Measurements from ENCODE around the gene ABLIM3.
"Not testable (repeated sequence)": the region's sequence is repeated elsewhere in the genome, so short reads cannot be mapped to it uniquely, and the experiment has no call there.

Gene ABLIM3

DNA sequence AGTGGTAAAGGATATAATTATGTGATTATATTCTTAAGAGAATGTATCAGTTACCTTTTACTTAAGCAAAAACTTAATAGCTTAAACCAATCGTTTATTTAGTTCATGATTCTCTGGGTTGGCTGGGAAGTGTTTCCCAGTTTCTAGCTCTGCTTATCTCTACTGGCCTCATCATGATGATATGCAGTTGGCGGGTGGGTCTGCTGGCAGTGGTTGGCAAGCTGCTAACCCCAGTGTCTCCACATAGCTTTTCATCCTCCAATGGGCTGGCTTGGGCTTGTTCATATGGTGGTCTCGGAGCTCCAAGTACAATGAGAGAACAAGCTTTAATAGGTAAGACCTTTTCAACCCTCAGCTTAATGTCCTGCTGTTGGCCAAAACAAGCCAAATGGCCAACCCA lies 43.8 kb downstream of the ABLIM3 start:
- DNase-seq (ENCODE audit: low read depth in 2 of 3, low spot score in 2 of 3), result no peak

DNA sequence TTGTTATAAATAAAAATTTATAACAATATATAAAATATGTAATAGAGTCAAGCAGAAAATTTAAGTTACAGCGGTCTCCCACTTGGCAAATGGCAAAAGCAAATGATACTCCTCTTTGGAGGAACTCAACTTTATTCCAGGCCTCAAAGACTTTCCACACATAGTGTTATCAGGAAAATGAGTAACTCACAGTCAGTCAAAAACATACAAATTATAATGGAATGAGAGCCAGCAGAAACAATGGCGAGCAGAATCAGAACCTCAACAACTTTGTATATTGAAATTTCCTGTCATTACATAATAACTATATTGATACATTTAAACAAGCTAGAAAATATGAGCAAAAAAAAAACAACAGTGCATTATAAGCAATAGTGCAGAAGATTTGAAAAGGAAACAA lies 45.2 kb downstream of the ABLIM3 start:
- no peak for DNase-seq (ENCODE audit: low read depth in 2 of 3, low spot score in 2 of 3)

GRCh38 chr5:149187617-149188016 lies 46.3 kb downstream of the ABLIM3 start:
- DNase-seq (ENCODE audit: low read depth in 2 of 3, low spot score in 2 of 3), result not testable (repeated sequence)

DNA sequence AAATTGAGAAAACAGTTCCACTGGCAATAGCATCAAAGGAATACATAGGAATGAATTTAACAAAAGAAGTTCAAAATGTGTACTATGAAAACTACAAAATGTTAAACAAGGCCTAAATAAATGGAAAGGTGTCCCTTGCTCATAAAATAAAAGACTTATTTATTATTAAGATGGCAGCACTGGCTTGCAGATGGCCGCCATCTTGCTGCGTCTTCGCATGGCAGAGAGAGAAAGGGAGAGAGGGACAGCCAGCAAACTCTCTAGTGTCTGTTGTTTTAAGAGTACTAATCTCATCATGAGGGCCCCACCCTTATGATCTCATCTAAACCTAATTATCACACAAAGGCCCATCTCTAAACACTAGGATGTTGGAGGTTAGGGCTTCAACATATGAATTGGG lies 47.1 kb downstream of the ABLIM3 start:
- DNase-seq (ENCODE audit: low read depth in 2 of 3, low spot score in 2 of 3), result no peak

DNA sequence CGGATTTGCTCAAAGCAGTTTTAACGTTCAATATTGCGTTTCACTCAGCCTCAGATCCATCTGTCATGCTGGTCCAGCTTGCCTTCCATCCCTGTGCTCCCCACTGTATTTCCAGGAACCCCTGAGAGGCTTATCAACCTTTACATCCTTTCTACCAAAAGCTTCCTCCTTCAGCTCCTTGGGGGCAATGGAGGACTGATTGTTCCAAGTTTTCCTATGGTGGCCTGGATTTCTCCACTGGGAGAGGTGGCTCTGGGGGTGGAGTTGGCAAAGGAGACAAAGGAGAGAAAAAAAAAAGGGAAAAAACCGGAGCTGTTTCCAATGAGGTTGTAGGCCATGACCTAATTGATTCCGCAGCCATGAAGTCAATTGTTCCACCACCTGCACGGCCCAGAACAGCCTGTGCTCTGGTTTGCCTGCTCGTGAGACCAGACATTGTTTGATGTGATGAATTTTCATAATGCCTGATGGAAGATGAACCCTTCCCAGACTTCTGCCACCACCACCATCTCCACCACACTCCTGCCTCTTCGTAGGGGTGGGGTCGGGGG lies 54.1 kb downstream of the ABLIM3 start:
- no peak for DNase-seq (ENCODE audit: low read depth in 2 of 3, low spot score in 2 of 3)

- DNase-seq (ENCODE audit: low read depth in 2 of 3, low spot score in 2 of 3), result no peak
These were observed 54.7 kb downstream of the ABLIM3 start for GRCh38 chr5:149195962-149196361.

- DNase-seq (ENCODE audit: low read depth in 2 of 3, low spot score in 2 of 3), result no peak
These were observed 56.9 kb downstream of the ABLIM3 start for GRCh38 chr5:149198148-149198547.

- DNase-seq (ENCODE audit: low read depth in 2 of 3, low spot score in 2 of 3), result no peak
These were observed 59.1 kb downstream of the ABLIM3 start for GRCh38 chr5:149200355-149200754.

DNA sequence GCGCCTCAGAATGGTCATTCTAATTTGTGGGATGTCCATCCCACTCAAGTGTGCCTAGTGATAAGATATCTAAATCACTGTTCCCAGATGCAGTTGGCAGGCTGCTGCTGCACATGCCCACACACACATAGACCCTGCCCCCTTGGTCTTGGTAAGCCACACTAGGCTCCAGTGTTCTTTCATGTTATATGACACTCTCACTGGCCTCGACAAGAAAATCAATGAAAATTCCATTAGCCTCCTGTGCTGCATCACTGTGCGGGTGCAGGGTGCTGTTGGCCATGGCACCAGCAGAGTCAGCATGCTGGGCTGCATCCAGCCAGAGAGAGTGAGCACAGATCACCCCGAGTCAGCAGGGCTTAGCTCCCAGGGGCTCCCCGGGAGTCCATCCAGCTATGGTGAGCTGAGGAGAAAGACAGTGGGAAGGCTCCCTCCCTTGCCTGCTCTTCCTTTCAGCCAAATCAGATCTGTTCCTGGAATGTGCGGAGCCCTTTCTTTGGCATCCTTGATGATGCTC lies 59.9 kb downstream of the ABLIM3 start:
- no peak for DNase-seq (ENCODE audit: low read depth in 2 of 3, low spot score in 2 of 3)

DNA sequence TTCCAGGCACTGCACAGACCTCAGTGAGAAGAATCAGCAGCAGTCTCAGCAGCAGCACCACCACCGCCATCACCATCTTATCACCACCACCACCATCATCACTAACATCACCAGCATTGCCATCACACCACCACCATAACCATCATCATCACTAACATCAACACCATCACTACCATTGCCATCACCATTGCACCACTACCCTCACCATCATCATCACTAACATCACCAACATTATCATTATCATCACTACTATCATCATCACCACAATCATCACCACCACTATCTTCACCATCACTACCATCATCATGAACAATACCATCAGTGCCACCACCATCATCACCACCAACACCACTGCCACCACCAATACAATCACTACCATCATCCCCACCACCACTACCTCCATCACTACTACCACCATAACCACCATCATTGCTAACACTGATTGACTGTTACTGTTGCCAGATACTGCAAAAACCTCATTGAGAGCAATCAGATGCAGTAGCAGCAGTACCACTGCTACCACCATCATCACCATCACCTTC lies 61.7 kb downstream of the ABLIM3 start:
- DNase-seq (ENCODE audit: low read depth in 2 of 3, low spot score in 2 of 3), result no peak

GRCh38 chr5:149203921-149204441 lies 62.7 kb downstream of the ABLIM3 start:
- DNase-seq (ENCODE audit: low read depth in 2 of 3, low spot score in 2 of 3), result no peak

- DNase-seq (ENCODE audit: low read depth in 2 of 3, low spot score in 2 of 3), result no peak
These were observed 64.6 kb downstream of the ABLIM3 start for GRCh38 chr5:149205625-149206523.

- DNase-seq (ENCODE audit: low read depth in 2 of 3, low spot score in 2 of 3), result no peak
These were observed 65.3 kb downstream of the ABLIM3 start for GRCh38 chr5:149206524-149207141.

DNA sequence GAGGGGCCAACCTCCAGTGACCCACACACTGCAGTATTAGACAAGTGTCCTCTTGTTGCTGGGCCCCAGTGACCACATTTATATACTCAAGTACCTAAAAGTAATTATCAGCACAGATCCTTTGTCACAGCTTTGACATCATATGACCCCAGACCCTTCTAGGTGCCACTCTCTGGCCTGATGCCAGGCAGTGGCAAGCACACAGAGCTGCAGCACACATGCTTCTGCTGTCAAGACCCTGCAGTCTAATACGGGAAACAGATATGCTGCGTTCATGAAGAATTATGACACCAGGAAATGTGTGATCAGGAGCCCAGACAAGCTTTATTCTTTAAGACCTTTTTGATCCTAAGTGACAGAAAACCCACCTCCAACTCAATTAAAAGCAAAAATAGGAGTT lies 66.5 kb downstream of the ABLIM3 start:
- DNase-seq (ENCODE audit: low read depth in 2 of 3, low spot score in 2 of 3), result no peak

GRCh38 chr5:149210225-149210624 lies 68.9 kb downstream of the ABLIM3 start:
- no peak for DNase-seq (ENCODE audit: low read depth in 2 of 3, low spot score in 2 of 3)

GRCh38 chr5:149210968-149211490 lies 69.7 kb downstream of the ABLIM3 start:
- no peak for DNase-seq (ENCODE audit: low read depth in 2 of 3, low spot score in 2 of 3)

GRCh38 chr5:149211566-149211965 lies 70.3 kb downstream of the ABLIM3 start:
- DNase-seq (ENCODE audit: low read depth in 2 of 3, low spot score in 2 of 3), result no peak

GRCh38 chr5:149212198-149212951 lies 71.1 kb downstream of the ABLIM3 start:
- DNase-seq (ENCODE audit: low read depth in 2 of 3, low spot score in 2 of 3), result no peak

DNA sequence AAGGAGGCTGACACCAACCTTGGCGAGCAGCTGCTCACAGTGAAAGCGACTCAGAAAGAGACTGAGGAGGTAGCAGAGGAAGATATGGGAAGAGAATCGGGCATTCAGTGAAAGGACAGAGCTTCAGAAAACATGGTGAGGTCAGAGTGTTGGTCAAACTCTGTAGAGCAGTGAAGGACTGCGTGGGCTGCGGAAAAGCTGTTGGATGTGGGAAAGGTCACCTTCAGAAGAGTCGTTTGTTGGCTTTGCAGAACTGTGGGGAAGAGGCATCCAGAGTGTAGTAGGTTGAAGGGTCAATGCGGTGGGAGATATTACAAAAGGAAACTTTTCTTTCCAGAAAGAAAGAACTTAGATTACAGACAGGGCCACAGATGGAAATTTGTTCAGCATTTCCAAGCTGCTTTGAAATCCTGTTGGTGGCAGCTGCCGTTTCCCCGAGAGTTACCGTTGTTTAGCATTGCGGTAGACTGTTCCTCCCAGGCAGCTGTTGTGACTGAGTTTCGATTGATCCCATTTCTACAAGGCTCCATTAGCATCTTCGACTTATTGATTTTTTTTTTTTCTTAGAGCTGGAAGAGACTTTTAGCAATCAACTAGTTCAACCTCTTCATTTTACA lies 72.1 kb downstream of the ABLIM3 start:
- DNase-seq (ENCODE audit: low read depth in 2 of 3, low spot score in 2 of 3), result no peak

DNA sequence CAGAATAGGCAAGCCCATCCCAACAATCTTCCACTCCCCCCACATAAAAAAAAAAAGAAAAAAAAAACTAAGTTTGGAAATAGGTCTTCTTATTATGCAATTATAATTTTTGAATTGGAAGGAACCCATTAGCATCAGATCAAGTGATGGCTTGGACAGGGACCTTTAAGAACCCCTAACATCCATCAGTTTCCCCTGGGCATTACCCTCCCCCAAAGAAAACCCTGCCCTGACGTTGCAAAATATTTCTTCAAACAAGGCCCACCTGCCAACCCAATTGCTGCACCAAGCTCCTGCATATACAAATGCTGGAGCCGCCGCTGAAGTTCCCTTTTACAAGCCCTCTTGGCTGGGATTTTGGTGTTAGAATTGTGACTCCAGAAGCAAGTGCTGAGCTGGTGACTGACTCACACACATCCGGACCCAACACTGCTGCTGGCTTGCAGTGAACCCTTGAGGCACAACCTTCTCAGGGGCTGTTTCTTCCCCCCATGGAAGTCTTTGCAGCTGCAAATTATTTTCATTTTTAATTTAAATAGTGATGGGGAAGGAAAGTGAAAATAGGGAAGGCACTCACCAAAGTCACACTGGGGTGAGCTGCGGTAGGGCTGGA lies 74.3 kb downstream of the ABLIM3 start:
- DNase-seq (ENCODE audit: low read depth in 2 of 3, low spot score in 2 of 3), result no peak

Data from activated CD8-positive, alpha-beta memory T cell treated with anti-CD3 and anti-CD28 coated beads for 48 hours (primary cell).